CD4-positive, alpha-beta memory T cell (primary cell): ENCODE data around the gene PPM1M. TPM values are rescaled to one million over a fixed set of nuclear protein-coding genes. Genes with fewer than 3 reads are reported as not detected.

Source experiments
- CTCF ChIA-PET: fragments of 350-600 bp; sonication (Branson Sonifier 250); formaldehyde crosslinking; loops from one replicate; lab custom pipeline; 2021; ENCODE audit warnings: inconsistent platforms; ENCODE audit not compliant: partially characterized antibody; lab: Charles Lee
- POLR2A ChIA-PET: fragments of 350-600 bp; sonication (Branson Sonifier 250); formaldehyde crosslinking; loops from one replicate; lab custom pipeline; 2021; ENCODE audit not compliant: partially characterized antibody; lab: Charles Lee
- DNase-seq, 5 donors: peaks; one replicate each; pipeline versions ENCODE4 v3.0.0 to v3.0.0-alpha.2; 2020 to 2022; ENCODE audit warnings: mixed read lengths in 1 of 5
- H3K27ac ChIP-seq: one replicate; pipeline ENCODE4 v1.7.0; 2013; ENCODE audit warnings: low read depth, low read length
- H3K27me3 ChIP-seq: 2 replicates; pipeline ENCODE4 v1.7.0; 2013; ENCODE audit warnings: mild to moderate bottlenecking, low read length, moderate library complexity; ENCODE audit not compliant: insufficient read depth
- H3K36me3 ChIP-seq: 2 replicates; pipeline ENCODE4 v1.7.0; 2013; ENCODE audit warnings: mild to moderate bottlenecking, low read length, moderate library complexity; ENCODE audit not compliant: insufficient read depth
- H3K4me1 ChIP-seq: 2 replicates; pipeline ENCODE4 v1.7.0; 2013; ENCODE audit warnings: mild to moderate bottlenecking, low read length, moderate library complexity; ENCODE audit not compliant: insufficient read depth
- H3K4me3 ChIP-seq, 2 donors: one replicate each; pipeline ENCODE4 v1.7.0; 2013; ENCODE audit warnings: low read length in 2 of 2, mild to moderate bottlenecking in 1 of 2
- H3K9me3 ChIP-seq, 2 donors: one replicate each; pipeline ENCODE4 v1.7.0; 2013; ENCODE audit warnings: low read length in 2 of 2, control low read depth in 1 of 2; ENCODE audit not compliant: control insufficient read depth in 1 of 2
- H3K27ac Mint-ChIP-seq, 7 donors: one replicate each; pipeline ENCODE4 v1.8.0; 2020 to 2021; ENCODE audit warnings: mixed read lengths in 7 of 7, mild to moderate bottlenecking in 6 of 7, inconsistent platforms in 3 of 7, moderate library complexity in 3 of 7
- H3K27me3 Mint-ChIP-seq, 2 donors: one replicate each; pipeline ENCODE4 v1.8.0; 2020 to 2021; ENCODE audit warnings: mixed read lengths in 2 of 2
- H3K36me3 Mint-ChIP-seq, 2 donors: one replicate each; pipeline ENCODE4 v1.8.0; 2020 to 2021; ENCODE audit warnings: mixed read lengths in 2 of 2, inconsistent platforms in 1 of 2, mild to moderate bottlenecking in 1 of 2
- H3K4me1 Mint-ChIP-seq, 4 donors: one replicate each; pipeline ENCODE4 v1.8.0; 2020 to 2021; ENCODE audit warnings: mixed read lengths in 4 of 4, mild to moderate bottlenecking in 1 of 4
- H3K4me3 Mint-ChIP-seq, 8 donors: one replicate each; pipeline ENCODE4 v1.8.0; 2020 to 2021; ENCODE audit warnings: mixed read lengths in 8 of 8, mild to moderate bottlenecking in 7 of 8, moderate library complexity in 6 of 8, inconsistent platforms in 3 of 8
- H3K9me3 Mint-ChIP-seq, 8 donors: one replicate each; pipeline ENCODE4 v1.8.0; 2020 to 2021; ENCODE audit warnings: mixed read lengths in 8 of 8, mild to moderate bottlenecking in 5 of 8, inconsistent platforms in 3 of 8, moderate library complexity in 1 of 8
- intact Hi-C: fragments of 100-400 bp; cut with micrococcal nuclease; formaldehyde crosslinking; loops from one replicate; pipeline ENCODE4 v1.15.1; 2023
- polyA plus RNA-seq, 2 donors: library from polyadenylated mRNA; unstranded; fragments of 300-500 nt; fragmentation: Illumina TruSeq; gene quantifications; one replicate each; pipeline ENCODE4 v1.2.3, GENCODE V29; 2021
- total RNA-seq, 2 experiments: library from RNA; stranded (reverse); gene quantifications; one replicate each; pipeline ENCODE4 v1.2.3, GENCODE V29; 2021

The PPM1M gene
- total and polyA plus RNA-seq, 4 experiments from 2014 or later: 52.0 to 85.3 (median 75.7) TPM

DNA sequence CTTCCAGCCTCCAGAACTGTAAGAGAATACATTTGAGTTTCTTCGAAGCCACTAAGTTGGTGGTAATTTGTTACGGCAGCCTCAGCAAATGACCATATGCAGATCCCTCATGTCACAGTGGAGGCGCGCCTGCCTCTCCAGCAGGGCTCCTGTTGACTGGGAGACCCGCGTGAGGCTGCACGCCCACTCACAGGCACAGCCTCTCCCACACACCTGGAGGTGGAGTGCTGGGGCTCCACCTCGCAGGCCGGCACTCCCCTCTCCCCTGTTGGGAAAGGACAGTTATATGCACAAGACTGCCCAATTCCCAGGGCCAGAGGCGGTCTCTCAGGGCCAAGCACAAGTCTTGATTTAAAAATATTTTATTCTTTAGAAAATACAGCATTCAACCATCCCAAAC lies 17.3 kb upstream of the PPM1M start:
- DNase-seq: no peak
- no peaks in the 10 kb centered on the region for H3K27me3 Mint-ChIP-seq
- POLR2A ChIA-PET: interaction anchor here (4.1 to 38.1 kb wide), 2 partner anchors 11 to 52 kb away, joined by 18 to 1950 read pairs; partner anchors contain the start of genes GLYCTK, TWF2 and WDR82
- intact Hi-C loops: no loop called here
- no peaks in the 10 kb centered on the region for H3K9me3 Mint-ChIP-seq
- Histone ChIP-seq H3K4me1 (peaks cover 58% of the 10 kb centered on the region), H3K27me3 (no peaks in the 10 kb centered on the region), H3K27ac (no peak overlapping the region), H3K36me3 (peaks cover 33% of the 10 kb centered on the region), H3K4me3 (no peak overlapping the region), H3K9me3 (no peaks in the 10 kb centered on the region)
- peaks cover 14 to 46% of the 10 kb centered on the region in 2 donors for H3K36me3 Mint-ChIP-seq
- no peak overlapping the region for H3K4me3 Mint-ChIP-seq
- H3K27ac Mint-ChIP-seq: peak overlapping the region in 1 of 7 donors; percentile 22
- CTCF ChIA-PET: interaction anchor here (11.0 to 31.1 kb wide), 3 partner anchors 7 to 109 kb away, joined by 179 to 684 read pairs (median 283); partner anchors contain the start of genes GLYCTK, TLR9 and WDR82
- H3K4me1 Mint-ChIP-seq: peaks cover 27 to 76% (median 50%) of the 10 kb centered on the region in 4 donors

DNA sequence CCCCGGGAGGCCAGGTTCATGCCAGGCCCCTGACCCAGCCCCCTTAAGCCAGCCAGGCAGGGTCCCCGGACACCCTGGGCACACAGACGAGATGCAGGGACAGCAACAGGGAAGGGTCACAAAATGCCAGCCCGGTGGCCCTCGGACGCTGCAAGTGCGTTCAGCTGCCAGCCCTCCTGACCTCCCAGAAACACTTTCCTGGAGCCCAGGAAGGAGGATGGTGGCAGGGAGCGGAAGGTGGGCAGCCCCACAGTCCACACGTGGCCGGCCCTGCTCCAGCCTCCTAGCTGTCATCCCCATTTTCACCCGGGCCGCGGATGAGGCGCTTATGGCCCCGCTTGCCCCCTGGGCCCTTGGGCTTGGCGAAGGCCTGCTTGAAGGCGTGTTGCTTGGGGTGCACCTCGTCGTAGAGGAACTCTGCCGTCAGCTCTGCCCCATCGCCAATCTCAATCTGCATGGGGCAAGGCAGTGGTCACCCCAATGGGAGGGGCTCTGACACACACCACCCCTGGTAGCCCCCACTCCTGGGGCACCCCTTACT lies 16.7 kb upstream of the PPM1M start:
- Histone ChIP-seq H3K36me3 (peaks cover 34% of the 10 kb centered on the region), H3K4me3 (no peak overlapping the region), H3K27ac (no peak overlapping the region), H3K27me3 (no peaks in the 10 kb centered on the region), H3K9me3 (no peaks in the 10 kb centered on the region), H3K4me1 (peaks cover 55% of the 10 kb centered on the region)
- no peak overlapping the region for H3K27ac Mint-ChIP-seq
- H3K4me1 Mint-ChIP-seq: peaks cover 22 to 76% (median 48%) of the 10 kb centered on the region in 4 donors
- DNase-seq: no peak
- H3K4me3 Mint-ChIP-seq: no peak overlapping the region
- no peaks in the 10 kb centered on the region for H3K27me3 Mint-ChIP-seq
- ChIA-PET POLR2A (interaction anchor here (0.5 to 38.1 kb wide), 3 partner anchors 11 to 190 kb away, joined by 5 to 1950 read pairs (median 18); partner anchors contain the start of genes GLYCTK, TWF2 and WDR82), CTCF (interaction anchor here (11.0 to 31.1 kb wide), 3 partner anchors 8 to 109 kb away, joined by 179 to 684 read pairs (median 283); partner anchors contain the start of genes GLYCTK, TLR9 and WDR82)
- H3K9me3 Mint-ChIP-seq: no peaks in the 10 kb centered on the region
- peaks cover 14 to 50% of the 10 kb centered on the region in 2 donors for H3K36me3 Mint-ChIP-seq
- intact Hi-C loops: no loop called here

DNA sequence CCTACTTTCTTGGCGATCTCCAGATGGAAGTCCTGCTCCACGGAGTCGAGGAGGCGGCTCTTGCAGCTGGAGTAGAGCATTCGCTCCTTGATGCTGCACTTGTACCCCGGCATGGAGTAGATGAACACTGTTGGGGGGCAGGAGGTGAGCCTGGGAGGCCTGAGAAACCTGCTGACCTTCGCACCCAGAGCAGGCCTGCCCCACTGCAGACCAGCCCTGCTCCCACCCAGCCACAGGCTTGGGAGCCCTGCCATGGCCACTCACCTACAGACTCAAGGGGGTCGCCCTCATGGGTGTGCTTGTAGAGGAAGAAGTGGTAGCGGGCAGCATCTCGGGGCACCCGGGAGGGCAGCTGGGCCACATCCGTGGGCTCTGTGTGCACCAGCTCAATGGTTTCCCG lies 15.9 kb upstream of the PPM1M start:
- CTCF ChIA-PET: interaction anchor here (3.3 to 31.1 kb wide), 4 partner anchors 9 to 108 kb away, joined by 20 to 684 read pairs (median 231); partner anchors contain the start of genes GLYCTK, TLR9 and WDR82
- DNase-seq: no peak
- peaks cover 55% of the 10 kb centered on the region for H3K4me1 ChIP-seq
- H3K4me3 Mint-ChIP-seq: no peak overlapping the region
- H3K27ac ChIP-seq: no peak overlapping the region
- intact Hi-C loops: loop anchor here (2.0 kb wide), 1 partner anchor 217 kb away; no protein-coding TSS in a partner anchor
- H3K36me3 ChIP-seq: peaks cover 42% of the 10 kb centered on the region
- no peaks in the 10 kb centered on the region for H3K9me3 ChIP-seq
- H3K27me3 ChIP-seq: no peaks in the 10 kb centered on the region
- POLR2A ChIA-PET: interaction anchor here (1.3 to 38.1 kb wide), 5 partner anchors 8 to 110 kb away, joined by 4 to 1950 read pairs (median 19); partner anchors contain the start of genes GLYCTK, TWF2 and WDR82
- peaks cover 14 to 49% of the 10 kb centered on the region in 2 donors for H3K36me3 Mint-ChIP-seq
- H3K27me3 Mint-ChIP-seq: no peaks in the 10 kb centered on the region
- H3K4me1 Mint-ChIP-seq: peaks cover 24 to 76% (median 45%) of the 10 kb centered on the region in 4 donors
- no peak overlapping the region for H3K4me3 ChIP-seq
- H3K27ac Mint-ChIP-seq: peak overlapping the region in 1 of 7 donors; percentile 79
- no peaks in the 10 kb centered on the region for H3K9me3 Mint-ChIP-seq

DNA sequence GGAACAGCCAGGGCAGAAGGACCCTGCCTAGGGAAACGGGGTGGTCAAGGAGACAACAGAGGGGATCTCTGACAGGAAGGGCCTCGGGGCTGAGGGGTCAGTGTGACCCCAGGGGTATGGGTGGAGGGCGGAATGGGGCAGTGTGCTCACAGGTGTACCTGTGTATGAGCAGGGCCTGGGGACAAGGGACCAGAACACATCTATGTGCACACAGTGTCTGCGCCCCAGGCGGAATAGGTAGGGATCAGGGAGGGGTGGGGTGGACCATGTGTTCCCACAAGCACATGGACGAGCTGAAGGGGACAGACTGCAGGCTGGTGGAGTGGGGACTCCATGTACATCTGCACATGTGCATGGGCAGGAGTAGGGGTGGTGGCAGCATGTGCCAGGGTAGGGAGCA lies 15.1 kb upstream of the PPM1M start:
- POLR2A ChIA-PET: interaction anchor here (0.7 to 38.1 kb wide), 8 partner anchors 9 to 109 kb away, joined by 4 to 1950 read pairs (median 15); partner anchors contain the start of genes GLYCTK, PPM1M, TWF2 and WDR82
- Histone ChIP-seq H3K27ac (no peak overlapping the region), H3K36me3 (peaks cover 48% of the 10 kb centered on the region), H3K27me3 (no peaks in the 10 kb centered on the region), H3K4me3 (no peak overlapping the region), H3K9me3 (no peaks in the 10 kb centered on the region), H3K4me1 (peaks cover 57% of the 10 kb centered on the region)
- peak overlapping the region in 5 of 7 donors; percentile 4 to 89 (median 60) for H3K27ac Mint-ChIP-seq
- intact Hi-C loops: loop anchor here (2.0 kb wide), 1 partner anchor 216 kb away; no protein-coding TSS in a partner anchor
- H3K9me3 Mint-ChIP-seq: no peaks in the 10 kb centered on the region
- CTCF ChIA-PET: interaction anchor here (1.5 to 31.1 kb wide), 12 partner anchors 9 to 216 kb away, joined by 5 to 684 read pairs (median 14); partner anchors contain the start of genes GLYCTK, PPM1M, TLR9 and WDR82
- H3K36me3 Mint-ChIP-seq: peaks cover 14 to 53% of the 10 kb centered on the region in 2 donors
- no peaks in the 10 kb centered on the region for H3K27me3 Mint-ChIP-seq
- H3K4me1 Mint-ChIP-seq: peaks cover 28 to 77% (median 47%) of the 10 kb centered on the region in 4 donors
- H3K4me3 Mint-ChIP-seq: peak overlapping the region in 1 of 8 donors; percentile 17
- DNase-seq: peak in 1 of 5 donors; percentile 15

DNA sequence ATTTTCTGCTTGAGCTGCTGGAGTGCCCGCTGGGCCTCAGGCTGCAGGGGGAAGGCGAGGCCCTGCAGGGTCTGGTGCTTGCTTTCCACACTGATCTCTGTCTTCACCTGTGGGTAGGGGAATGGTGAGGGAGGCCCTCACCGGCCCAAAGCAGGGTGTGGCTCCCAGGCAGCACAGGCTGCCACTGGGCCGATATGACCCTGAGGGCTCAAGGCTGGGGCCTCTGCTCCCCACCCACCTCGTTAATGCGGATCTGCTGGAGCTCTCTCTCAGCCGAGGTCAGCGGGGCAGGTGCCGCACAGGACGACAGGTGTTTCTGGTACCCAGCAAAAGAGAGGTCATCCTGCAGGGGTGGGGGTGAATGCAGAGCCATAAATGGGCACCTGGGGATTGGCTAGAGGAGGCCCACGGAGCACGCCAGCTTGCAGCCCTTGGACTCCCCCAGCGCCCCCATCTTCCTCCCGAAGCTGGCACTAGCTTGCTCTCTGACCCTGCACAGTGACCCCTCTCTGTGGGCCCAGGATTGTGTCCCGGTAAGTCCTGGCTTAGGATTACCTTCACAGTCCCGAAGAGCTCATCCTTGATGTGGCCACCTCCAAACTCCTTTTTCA lies 14.6 kb upstream of the PPM1M start:
- Mint-ChIP-seq H3K4me3 (no peak overlapping the region), H3K36me3 (peaks cover 14 to 53% of the 10 kb centered on the region in 2 donors), H3K27me3 (no peaks in the 10 kb centered on the region), H3K4me1 (peaks cover 27 to 77% (median 45%) of the 10 kb centered on the region in 4 donors), H3K9me3 (no peaks in the 10 kb centered on the region), H3K27ac (peak overlapping the region in 5 of 7 donors; percentile 29 to 82 (median 62))
- no peaks in the 10 kb centered on the region for H3K27me3 ChIP-seq
- POLR2A ChIA-PET: interaction anchor here (0.7 to 38.1 kb wide), 10 partner anchors 8 to 109 kb away, joined by 3 to 1950 read pairs (median 13); partner anchors contain the start of genes GLYCTK, PPM1M, TWF2 and WDR82
- intact Hi-C loops: loop anchor here (1.0 to 2.0 kb wide), 2 partner anchors 108 to 216 kb away; no protein-coding TSS in a partner anchor
- H3K4me1 ChIP-seq: peaks cover 57% of the 10 kb centered on the region
- no peaks in the 10 kb centered on the region for H3K9me3 ChIP-seq
- peaks cover 50% of the 10 kb centered on the region for H3K36me3 ChIP-seq
- no peak overlapping the region for H3K4me3 ChIP-seq
- CTCF ChIA-PET: interaction anchor here (0.7 to 31.1 kb wide), 23 partner anchors 9 to 219 kb away, joined by 3 to 684 read pairs (median 5); partner anchors contain the start of genes GLYCTK, PPM1M, TLR9 and WDR82
- DNase-seq: peak in 1 of 5 donors; percentile 40
- no peak overlapping the region for H3K27ac ChIP-seq

DNA sequence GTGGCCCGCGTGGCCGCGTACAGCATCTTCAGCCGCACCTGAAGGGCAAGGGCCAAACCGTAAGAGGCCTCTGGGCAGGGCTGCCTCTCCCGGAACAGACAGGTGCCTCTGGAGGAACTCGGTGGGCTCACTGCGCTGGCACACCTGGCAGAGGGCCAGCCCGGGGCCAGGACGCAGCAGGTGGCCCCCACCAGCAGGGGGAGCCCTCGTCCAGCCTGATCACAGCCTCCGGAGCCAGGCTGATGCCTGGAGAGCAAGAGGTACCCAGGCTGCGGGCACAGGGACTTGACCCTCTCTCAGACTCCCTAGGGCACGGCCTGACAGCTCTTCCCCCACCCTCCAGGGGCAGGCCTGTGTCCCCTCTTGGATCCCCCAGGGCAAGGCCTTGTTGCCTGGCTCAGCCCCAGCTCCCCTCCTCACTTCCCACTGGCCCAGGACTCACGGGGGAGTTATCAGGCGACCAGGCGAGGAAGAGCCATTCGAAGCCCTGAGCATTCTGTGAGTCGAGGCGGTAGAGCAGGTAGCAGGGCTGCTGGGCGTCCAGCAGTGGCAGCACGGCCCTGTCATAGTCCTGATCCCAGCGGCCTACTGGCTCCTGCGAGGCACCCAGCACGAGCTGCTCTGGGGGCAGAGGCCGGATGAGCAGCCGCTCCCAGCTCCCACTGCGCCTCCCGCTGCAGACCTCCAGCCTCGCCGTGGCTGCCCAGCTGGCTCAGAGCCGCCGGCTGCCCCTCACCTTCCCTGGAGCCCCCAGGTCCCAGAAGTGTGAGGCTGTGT lies 13.9 kb upstream of the PPM1M start:
- H3K4me3 ChIP-seq: no peak overlapping the region
- peaks cover 23 to 77% (median 43%) of the 10 kb centered on the region in 4 donors for H3K4me1 Mint-ChIP-seq
- H3K27ac Mint-ChIP-seq: peak overlapping the region; percentile 29 to 89 (median 81)
- DNase-seq: peak; percentile 82 to 88 (median 85)
- H3K9me3 Mint-ChIP-seq: no peaks in the 10 kb centered on the region
- H3K27me3 ChIP-seq: no peaks in the 10 kb centered on the region
- no peaks in the 10 kb centered on the region for H3K9me3 ChIP-seq
- H3K36me3 ChIP-seq: peaks cover 50% of the 10 kb centered on the region
- ChIA-PET CTCF (interaction anchor here (0.7 to 31.1 kb wide), 26 partner anchors 9 to 218 kb away, joined by 3 to 684 read pairs (median 5); partner anchors contain the start of genes GLYCTK, PPM1M, TLR9 and WDR82), POLR2A (interaction anchor here (0.6 to 38.1 kb wide), 12 partner anchors 8 to 108 kb away, joined by 3 to 1950 read pairs (median 12); partner anchors contain the start of genes GLYCTK, PPM1M, TWF2 and WDR82)
- peaks cover 57% of the 10 kb centered on the region for H3K4me1 ChIP-seq
- H3K36me3 Mint-ChIP-seq: peaks cover 14 to 51% of the 10 kb centered on the region in 2 donors
- intact Hi-C loops: loop anchor here (1.0 to 2.0 kb wide), 2 partner anchors 108 to 215 kb away; no protein-coding TSS in a partner anchor
- H3K4me3 Mint-ChIP-seq: peak overlapping the region in 7 of 8 donors; percentile 35 to 82 (median 66)
- H3K27ac ChIP-seq: no peak overlapping the region
- no peaks in the 10 kb centered on the region for H3K27me3 Mint-ChIP-seq
